Erythroblast (primary cell): ENCODE data around the gene LMBRD2.
"Not testable (repeated sequence)": the region's sequence is repeated elsewhere in the genome, so short reads cannot be mapped to it uniquely, and the experiment has no call there.

Experiments
- GATA1 ChIP-seq: IDR thresholded peaks from 2 replicates; pipeline ENCODE4 v1.6.1; 2011; ENCODE audit warnings: low read depth, mild to moderate bottlenecking, control low read depth, low read length, moderate library complexity
- POLR2A ChIP-seq: IDR thresholded peaks from 2 replicates; pipeline ENCODE4 v1.6.1; 2011; ENCODE audit warnings: mild to moderate bottlenecking, low read length

GRCh38 chr5:36184408-36184807 is 32.7 kb upstream of the LMBRD2 start:
- not testable (repeated sequence) for TF ChIP-seq POLR2A, GATA1
